Stimulated activated CD4-positive, alpha-beta T cell treated with anti-CD3 and anti-CD28 coated beads, Interleukin-12 subunit alpha, Interleukin-12 subunit beta, amount 100 ng/mL, for 48 hours (primary cell): ENCODE data around the gene TSPAN32.
"Not testable (repeated sequence)": the region's sequence is repeated elsewhere in the genome, so short reads cannot be mapped to it uniquely, and the experiment has no call there.

Experiments used
- DNase-seq, 3 donors: peaks; one replicate each; pipeline ENCODE4 v3.0.0-alpha.2; 2020; ENCODE audit warnings: low read depth in 2 of 3, low spot score in 1 of 3

Gene TSPAN32

DNA sequence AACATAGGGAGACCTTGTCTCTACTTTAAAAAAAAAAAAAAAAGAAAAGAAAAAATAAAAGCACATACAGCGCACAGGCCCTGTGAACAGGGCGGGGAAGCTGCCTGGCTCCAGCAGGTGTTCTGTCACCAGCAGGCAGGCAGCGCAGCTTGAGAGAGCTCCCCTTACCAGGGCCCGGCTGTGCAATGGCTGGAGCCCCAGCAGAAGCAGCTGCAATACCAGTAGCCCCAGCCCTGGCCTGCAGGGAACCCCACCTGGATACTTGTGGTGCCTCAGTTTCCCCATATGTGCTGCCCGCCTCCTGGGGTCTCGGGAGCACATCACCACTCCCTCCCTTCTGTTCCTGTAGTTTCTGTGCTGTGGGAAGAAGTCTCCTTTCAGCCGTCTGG, 12.3 kb downstream of the TSPAN32 start:
- no peak for DNase-seq

DNA sequence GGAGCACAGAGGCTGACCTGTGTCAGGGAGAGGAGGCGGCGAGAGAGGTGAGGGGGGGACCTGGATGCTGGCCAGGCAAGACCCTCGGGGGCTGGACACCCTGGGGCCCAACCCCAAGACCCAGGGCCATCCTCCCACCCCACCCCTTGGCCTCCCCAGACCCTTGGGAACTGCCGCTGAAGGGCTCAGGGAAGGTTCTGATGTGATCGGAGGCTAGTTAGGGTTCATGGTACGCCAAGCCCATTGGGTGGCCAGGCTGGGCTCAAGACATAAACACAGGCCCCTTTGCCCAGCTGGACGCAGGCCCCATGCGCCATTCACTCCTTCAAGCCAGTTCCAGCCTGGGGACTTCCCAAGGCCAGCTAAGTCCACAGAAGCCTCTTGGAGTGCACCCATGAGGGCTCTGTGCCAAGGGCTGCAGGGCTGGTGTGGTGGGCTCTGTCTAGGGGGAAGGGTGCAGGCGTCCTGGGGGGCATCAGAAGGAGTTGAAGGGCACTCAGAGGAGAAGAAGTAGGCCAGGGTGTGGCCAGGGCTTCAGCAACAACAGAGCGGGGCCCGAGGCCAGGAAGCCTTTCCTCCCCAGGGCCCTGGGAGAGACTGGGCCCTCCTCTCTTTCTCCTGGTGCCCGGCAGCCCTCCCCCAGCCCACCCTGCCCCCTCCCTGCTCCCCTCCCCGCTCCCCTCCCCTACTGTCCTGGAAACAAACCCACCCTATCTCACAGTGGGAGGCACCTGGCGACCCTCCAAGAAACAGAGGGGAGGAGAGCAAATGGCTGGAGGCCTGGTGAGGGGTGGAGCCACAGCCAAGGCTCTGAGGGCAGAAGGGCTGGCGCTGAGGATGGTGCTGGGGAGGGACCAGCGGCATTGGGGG, 12.9 kb downstream of the TSPAN32 start:
- no peak for DNase-seq

DNA sequence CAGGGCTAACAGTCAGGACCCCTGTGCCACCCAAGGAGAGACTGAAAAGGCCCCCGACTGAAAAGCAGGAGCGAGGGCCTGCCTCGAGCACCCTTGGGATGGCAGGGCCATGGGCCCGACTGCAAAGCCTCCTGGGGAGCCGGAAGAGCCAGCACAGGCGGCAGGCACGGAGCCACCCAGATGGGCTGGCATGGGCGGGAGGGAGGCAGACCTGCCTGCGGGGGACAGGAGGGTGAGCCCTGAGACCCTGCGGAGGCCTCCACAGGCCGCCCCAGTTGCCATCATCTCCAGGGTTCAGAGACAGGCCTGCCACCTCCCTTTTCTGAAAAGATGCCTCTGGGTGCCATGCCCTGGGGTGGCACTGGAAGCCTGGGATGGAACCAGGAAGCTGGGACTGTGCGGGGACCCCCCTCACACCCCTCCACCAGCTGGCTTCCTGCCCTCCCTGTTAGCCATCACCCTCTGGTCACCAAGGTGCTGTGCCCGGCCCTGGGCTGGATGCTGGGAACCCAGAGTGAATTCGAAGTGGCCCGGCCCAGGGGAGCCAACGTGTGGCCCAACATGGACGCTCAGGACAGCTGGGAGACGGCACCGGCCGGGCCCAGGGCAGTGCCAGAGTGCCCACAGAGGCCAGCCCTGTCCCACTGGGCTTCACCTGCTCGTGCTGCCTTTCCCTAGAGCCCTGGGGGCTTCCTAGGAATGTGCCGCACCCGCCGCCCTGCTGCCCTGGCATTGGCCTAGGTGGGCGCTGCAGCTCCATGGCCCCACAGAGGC, 13.8 kb downstream of the TSPAN32 start:
- DNase-seq = no peak

DNA sequence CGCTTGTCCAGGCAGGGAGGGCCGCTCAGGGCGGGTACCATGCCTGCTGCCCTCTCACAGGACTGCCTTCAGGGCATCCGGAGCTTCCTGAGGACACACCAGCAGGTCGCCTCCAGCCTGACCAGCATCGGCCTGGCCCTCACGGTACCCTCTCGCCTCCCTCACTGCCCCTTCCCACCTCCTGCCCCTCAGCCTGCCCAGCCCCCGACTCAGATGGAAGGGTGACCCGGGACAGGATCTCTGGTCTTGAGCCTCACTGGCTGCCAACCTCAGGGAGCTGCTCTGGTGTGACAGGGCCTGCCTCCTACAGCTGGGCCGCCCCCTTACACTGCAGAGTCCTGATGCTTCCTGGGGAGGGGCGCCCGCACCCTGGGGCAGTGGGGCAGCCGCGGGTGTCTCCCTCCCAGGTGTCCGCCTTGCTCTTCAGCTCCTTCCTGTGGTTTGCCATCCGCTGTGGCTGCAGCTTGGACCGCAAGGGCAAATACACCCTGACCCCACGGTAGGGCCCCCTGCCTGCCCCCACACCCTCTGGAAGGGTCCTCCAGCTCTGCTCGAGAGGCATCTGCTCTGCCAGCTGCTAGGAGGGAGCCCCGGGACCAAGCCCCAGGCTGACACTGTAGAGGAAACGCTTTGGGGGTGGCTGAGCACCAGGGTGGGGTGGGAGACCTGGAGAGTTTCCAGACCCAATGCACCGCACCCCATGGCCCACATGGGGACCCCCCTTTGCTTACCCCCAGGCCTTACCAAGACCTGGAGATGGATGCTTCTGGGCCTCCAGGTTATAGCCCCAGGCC, 14.6 kb downstream of the TSPAN32 start:
- DNase-seq = no peak

DNA sequence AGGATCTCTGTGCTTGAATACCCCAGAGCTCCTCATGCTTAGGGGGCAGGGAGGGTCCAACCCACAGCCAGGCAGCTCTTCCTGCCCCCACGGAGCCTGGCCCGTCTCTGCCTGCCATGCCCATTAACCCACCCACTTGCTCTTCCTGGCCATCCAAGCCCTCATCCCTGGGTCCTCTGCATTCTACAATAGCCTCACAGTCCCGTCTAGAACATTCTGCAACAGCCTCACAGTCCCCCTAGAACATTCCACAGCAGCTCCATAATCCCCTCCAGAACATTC, 15.1 kb downstream of the TSPAN32 start:
- no peak for DNase-seq

DNA sequence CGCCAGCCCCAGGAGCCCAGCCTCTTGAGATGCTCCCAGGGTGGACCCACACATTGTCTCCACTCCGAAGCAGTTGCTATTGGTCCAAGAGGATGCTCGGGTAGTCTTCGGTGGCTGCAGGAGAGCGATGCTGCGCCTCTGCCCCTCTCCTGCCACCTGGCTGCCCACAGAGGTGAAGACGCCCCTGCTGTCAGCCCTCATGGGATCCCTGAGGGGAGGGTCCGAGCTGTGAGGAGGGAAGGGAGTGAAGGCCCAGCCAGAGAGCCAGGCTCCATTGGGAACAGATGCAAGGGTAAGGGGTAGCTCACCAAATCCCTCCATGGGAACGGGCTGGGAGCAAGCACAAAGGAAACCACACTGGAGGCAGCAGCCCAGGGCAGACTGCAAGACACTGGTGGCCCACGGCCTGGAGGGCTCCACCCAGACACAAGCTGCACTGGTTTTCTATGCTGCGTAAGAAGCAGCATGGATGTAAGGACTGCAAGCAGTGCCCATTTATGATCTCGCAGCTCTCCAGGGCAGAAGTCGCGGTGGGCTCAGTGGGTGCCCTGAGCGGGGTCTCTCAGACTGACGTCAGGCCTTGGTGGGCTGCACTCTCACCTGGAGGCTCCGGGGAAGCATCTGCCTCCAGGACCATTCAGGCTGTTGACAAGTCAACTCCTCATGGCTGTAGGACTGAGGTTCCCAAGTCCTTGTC, 15.7 kb downstream of the TSPAN32 start:
- no peak for DNase-seq

DNA sequence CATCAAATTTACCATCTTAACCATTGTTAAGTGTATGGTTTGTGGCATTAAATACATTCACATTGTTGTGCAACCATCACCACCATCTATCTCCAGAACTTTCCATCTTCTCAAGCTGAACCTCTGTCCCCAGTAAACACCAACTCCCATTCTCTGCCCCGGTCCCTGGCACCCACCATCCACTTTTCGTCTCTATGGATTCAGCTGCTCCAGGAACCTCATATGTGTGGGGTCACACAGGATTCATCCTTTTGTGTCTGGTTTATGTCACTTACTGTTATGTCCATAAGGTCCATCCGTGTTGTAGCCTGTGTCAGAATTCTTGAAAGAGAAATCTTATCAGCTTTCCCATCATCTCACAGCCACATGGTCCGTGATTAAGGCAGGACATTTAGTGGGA, 16.3 kb downstream of the TSPAN32 start:
- no peak for DNase-seq

DNA sequence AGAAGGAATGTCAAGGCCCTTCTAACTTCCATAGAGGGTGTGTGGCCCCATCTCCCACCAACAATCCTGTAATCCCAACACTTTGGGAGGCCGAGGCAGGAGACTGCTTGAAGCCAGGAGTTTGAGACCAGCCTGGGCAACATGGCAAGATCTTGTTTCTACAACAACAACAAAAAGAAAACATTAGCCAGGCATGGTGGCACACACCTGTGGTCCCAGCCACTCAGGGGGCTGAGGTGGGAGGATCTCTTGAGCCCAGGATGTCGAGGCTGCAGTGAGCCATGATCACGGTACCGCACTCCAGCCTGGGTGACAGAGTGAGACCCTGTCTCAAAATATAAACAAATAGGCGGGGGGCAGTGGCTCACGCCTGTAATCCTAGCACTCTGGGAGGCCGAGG, 16.9 kb downstream of the TSPAN32 start:
- DNase-seq = no peak

DNA sequence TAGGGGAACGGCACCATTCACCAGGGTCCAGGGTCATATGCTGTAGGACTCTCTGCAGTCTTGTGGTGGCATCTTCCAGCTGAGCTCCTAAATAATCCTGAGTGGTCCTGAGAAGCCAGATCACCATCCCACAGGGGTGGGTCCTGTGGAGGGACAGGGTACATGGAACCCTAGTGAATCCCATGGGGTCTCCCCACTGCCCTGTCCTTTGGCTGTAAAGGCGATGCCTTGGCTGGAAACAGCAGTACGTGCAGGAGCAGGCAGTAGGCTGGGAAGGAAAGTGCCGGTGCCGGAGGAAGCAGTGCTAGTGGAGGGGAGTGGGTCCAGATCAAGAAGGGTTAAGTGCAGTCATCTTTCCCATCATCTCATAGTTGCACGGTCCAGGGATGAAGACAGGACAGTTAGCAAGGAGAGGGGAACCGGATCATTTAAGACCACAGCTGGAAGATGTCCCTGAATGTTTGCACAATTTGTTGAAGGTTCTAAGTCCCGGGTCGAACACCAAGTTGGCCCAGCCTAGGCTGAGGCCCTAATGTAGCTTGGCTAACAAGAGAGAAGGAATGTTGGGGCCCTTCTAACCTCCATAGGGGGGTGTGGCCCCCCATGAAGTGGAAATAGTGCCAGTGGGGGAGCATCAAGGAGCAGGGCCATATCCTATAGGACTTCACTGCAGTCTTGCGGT, 18.1 kb downstream of the TSPAN32 start:
- no peak for DNase-seq

DNA sequence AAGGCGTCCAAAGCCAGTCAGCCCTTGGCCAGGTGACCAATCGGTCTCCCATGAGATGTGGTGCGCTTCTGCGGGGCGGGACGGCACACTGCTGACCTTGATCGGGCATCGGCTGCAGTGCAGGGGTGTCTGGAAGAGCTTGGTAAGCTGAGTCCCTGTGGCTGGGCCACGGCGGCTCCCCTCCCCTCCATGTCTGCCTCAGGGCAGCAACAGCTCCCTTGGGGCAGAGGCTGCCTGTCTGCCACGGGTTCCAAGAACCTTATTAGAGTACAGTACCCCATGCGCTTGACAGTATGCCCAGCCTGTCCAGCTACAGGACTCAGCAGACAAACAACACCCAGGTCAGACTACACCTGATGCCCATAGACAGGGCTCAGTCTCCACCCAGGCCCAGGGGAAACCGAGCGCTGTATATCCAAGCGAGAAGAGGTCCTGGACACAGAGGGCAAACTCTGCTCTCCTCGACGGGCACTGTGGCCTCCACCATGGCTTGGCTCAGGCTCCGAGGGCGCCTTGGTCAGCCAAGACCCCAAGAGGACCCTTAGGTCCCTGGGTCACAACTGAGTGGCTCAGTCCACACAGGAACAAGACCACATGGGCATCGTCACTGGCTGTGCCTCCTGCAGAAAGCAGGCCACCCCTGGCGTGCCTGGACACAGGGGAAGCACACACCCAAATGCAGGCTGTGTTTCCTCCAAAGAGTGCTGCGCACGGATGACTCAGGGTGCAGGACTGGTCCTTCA, 18.9 kb downstream of the TSPAN32 start:
- no peak for DNase-seq

DNA sequence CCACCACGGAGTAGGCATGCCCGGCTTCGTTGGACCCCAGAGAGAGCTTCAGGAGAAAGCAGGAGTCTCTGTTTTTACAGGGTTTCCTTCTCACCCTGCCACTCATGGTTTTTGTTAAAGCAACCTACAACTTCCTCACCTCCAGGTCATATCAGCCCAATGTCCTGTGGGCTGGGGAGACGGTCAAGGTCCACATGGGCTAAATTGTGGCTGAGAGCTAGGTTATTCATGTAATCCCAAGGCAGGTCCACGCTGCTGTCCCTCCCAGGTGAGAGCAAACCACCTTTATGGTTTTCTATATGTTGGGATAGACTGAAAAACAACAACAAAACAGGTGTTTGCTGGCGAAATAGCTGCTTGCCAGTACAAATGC, 19.5 kb downstream of the TSPAN32 start:
- no peak for DNase-seq

DNA sequence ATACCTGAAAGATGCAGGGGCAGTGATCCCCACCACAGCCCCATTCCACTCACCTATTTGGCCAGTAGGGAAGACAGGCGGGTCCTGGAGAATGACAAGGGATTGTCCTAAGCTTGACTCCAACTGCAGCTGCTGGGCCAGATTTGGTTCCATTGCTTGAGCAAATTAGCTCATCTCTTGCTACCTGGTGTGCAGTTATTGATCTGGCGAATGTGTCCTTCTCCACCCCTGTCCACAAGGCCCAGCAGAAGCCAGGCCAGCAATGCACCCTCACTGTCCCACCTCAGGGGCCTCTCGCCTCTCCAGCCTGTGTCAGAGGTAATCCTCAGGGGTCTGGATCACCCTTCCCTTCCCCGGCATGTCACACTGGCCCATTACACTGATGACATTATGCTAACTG, 23.3 kb downstream of the TSPAN32 start:
- no peak for DNase-seq

DNA sequence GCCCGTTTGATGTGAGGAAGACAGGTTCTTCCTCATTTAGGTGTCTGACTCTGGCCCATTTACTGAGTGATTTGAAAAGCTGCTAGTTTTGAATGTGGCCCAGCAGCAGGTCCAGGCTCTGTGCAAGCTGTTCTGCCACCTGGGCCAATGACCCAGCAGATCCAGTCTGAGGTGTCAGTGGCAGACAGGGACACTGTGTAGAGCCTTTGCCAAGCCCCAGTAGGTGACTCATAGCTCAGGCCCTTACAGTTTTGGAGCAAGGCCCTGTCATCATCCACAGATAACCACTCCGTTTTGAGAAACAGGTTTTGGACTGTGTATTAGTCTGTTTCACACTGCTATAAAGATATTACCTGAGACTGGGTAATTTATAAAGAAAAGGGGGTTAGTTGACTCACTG, 23.9 kb downstream of the TSPAN32 start:
- no peak for DNase-seq

DNA sequence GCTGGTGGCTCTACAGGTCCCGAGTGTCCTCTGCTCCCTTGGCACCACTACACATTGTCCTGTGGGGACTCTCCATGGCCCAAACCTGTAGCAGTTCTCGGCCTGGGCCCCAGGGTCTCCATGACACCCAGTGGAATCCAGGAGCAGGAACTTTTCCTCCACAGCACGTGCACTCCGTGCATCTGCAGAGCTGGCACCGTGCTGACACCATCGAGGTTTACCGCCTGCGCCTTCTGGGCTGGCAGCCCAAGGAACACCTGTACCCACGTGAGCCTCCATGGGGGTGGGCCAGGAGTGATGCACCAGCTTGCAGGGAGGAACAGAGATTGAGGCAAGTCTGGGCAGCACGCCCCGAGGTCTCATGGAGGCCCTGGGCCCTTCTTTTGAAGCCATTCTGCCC, 25.2 kb downstream of the TSPAN32 start:
- no peak for DNase-seq

DNA sequence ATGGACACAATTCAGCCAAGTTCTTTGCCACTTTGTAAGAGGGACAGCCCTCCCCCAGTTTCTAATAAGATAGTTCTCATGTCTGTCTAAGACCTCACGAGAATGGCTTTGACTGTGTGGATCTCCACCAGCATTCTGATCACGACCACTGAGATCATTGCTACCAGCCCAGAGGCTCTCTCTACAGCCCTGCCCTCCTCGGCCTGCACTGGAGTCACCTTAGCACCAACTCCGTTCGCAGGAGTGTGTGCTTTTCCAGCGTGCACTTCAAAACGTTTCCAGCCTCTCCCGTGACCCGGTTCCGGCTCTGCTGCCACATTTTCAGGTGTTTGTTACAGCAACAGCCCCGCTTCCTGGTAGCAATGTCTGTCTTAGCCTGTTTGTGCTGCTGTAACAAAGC, 26.2 kb downstream of the TSPAN32 start:
- no peak for DNase-seq

DNA sequence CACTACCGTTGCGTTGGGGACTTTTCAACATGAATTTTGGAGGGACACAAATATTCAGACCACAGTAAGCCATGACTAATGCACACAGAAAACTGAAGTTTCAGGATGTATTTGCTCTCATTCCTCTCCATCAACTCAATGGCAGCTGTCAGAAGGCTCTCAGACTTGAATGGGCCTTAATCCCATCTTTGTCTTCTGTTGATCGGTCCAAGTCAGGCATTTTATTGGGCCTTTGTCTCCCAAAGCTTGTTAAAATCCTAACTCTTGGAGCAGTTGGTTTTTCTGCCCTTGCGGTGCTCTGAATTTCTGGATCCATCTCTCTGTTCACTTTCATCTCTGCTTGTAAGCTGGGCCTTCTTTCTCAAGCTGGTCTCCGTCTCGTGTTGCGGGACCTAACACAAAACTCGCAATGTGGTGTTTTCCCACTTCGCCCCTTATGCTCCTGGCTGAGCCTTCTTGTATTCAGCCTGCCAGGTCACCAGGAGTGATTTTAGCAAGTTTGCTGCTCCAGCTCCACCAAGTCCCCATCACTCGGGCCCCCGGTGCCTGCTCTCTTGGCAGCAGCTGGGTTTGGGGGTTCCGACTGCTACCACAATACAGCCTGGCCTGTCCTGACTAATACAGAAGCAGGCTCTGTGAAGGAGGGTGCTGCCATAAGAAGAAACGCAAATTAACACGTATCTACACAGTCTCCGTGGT, 27.0 kb downstream of the TSPAN32 start:
- DNase-seq = no peak

DNA sequence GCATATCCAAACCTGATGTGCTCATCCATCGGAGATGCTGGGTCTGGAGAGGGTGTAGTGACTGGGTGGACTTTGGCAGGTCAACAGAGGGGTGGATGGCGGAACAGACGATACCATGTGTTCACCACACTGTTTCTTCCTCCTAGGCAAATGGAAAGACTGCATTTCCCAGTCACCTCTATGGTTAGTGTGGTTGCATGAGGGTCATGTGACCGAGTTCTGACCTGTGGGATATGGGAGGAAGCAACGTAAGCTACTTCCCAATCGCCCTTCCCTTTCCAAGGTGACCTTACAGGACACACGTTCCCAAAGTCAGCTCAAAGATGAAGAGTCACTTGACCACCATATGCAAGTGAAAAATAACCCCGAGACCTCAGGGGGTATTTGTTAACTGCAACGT, 27.7 kb downstream of the TSPAN32 start:
- DNase-seq = no peak

DNA sequence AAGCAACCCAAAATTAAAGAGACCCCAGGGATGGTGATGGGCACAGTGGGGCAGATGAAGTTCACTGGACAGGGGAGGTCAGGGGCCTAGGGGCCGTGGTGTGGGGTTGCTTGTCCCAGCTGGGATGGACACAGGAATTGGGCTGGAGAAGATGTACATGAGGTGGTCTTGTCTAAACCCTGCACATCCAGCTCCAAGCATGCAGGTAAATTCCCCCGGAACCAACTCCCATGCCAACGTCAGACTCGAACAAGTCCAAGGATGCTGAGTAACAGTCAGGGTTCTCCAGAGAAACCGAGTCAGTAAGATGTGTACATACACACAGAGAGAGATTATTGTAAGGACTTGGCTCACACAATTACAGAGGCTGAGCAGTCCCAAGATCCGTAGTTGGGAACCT, 28.9 kb downstream of the TSPAN32 start:
- no peak for DNase-seq

DNA sequence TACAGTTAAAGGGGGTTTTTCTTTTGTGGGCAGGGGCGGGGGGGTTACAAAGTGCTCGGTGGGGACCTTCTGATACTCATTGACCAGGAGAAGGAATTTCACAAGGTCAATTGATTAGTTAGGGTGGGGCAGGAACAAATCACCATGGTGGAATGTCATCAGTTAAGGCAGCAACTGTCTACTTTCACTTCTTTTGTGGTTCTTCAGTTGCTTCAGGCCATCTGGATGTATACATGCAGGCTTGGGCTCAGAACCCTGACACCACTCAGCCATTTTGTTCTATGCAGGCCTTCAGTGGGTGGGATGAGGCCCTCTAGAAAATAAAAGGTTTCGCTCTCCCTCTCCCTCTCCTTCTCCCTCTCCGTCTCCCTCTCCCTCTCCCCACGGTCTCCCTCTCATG, 29.6 kb downstream of the TSPAN32 start:
- DNase-seq = no peak

DNA sequence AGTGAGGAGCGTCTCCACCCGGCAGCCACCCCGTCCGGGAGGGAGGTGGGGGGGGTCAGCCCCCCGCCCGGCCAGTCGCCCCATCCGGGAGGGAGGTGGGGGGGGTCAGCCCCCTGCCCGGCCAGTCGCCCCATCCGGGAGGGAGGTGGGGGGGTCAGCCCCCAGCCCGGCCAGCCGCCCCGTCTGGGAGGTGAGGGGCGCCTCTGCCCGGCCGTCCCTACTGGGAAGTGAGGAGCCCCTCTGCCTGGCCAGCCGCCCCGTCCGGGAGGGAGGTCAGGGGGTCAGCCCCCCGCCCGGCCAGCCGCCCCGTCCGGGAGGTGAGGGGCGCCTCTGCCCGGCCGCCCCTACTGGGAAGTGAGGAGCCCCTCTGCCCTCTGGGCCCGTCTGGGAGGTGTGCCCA, 30.8 kb downstream of the TSPAN32 start:
- DNase-seq = not testable (repeated sequence)
